Suppressor macrophage treated with lipopolysaccharide for 1 hour (primary cell): ENCODE measurements around the gene S100A8.
A peak's percentile ranks its signal among the peaks of the same experiment; 100 is the strongest.

Source experiments
- DNase-seq, 3 donors: peaks; one replicate each; pipeline ENCODE4 v3.0.0-alpha.2; 2020 to 2022

Gene S100A8

GRCh38 chr1:153345187-153346076 lies 45.4 kb downstream of the S100A8 start:
- no peak for DNase-seq

GRCh38 chr1:153344718-153345025 lies 46.2 kb downstream of the S100A8 start:
- peak; percentile 48 to 58 (median 54) for DNase-seq

GRCh38 chr1:153343811-153344717 lies 46.8 kb downstream of the S100A8 start:
- DNase-seq: no peak

GRCh38 chr1:153343040-153343681 lies 47.7 kb downstream of the S100A8 start:
- peak in 1 of 3 donors; percentile 16 for DNase-seq

- peak in 1 of 3 donors; percentile 17 for DNase-seq
Measured at GRCh38 chr1:153342178-153342577, 48.7 kb downstream of the S100A8 start.

- no peak for DNase-seq
Measured at GRCh38 chr1:153341431-153341934, 49.4 kb downstream of the S100A8 start.

GRCh38 chr1:153340356-153340755 lies 50.5 kb downstream of the S100A8 start:
- DNase-seq: no peak
